Measurements from ENCODE around the gene KNOP1. TPM values are rescaled to one million over a fixed set of nuclear protein-coding genes. Genes with fewer than 3 reads are reported as not detected.

Gene KNOP1, protein sequence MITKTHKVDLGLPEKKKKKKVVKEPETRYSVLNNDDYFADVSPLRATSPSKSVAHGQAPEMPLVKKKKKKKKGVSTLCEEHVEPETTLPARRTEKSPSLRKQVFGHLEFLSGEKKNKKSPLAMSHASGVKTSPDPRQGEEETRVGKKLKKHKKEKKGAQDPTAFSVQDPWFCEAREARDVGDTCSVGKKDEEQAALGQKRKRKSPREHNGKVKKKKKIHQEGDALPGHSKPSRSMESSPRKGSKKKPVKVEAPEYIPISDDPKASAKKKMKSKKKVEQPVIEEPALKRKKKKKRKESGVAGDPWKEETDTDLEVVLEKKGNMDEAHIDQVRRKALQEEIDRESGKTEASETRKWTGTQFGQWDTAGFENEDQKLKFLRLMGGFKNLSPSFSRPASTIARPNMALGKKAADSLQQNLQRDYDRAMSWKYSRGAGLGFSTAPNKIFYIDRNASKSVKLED
- total RNA-seq = 2.4 TPM

DNA sequence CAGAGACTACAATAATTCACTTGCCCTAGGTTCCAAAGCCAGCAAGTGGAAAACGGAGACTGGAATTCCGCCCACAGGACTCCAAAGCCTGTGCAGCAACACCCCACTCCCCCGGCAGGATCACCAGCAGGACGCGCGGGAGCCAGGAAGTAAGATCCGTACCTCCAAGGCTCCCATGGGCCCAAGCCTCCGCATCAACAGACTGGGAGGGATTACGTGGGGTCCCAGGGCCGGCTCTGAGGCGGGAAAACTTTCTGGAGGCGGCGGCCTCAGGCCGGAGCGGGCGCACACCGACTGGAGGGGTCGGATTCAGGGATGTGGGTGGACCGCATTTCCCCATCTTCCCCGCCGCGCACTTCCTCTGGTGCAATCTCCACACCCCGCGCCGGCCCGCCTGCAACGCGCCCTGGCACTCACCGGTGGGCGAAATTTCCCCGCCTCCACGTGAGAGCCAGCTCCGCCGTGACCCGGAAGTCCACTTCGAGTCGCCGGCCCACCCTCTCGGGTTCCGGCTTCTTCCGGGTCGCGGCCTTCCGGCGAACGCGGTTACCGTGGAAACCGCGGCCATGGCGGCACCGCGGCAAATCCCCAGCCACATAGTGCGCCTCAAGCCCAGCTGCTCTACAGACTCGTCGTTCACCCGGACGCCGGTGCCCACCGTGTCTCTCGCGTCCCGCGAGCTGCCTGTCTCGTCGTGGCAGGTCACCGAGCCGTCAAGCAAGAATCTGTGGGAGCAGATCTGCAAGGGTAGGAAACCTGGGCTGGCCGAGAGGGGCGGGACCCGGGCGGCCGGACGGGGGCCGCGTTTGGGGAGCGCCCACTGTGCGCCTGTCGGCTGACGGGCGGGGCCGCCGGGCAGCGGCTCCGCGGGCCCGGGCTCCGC is at the start of gene KNOP1, which contains the start of gene IQCK:
TSS of gene KNOP1 (minus strand) at position 487 of the 883 bp plus-strand sequence. CDS start 3,192 bp downstream, outside the sequence.
TSS of gene IQCK (plus strand) at position 531 of the 883 bp plus-strand sequence. CDS start at position 567, 36 bp downstream.
- H3K4me1 ChIP-seq = peaks cover 0 to 12% of the 10 kb centered on the region in 2 donors
- H3K27ac ChIP-seq = peak within 1 kb of the TSS; percentile 46 to 80
- intact Hi-C loops (cut with DNase I) = loop anchor here (1.0 to 5.0 kb wide), 6 partner anchors 39 to 651 kb away; partner anchors contain the start of genes CCP110, COQ7, GDE1 and GPRC5B
- H3K9me3 ChIP-seq = no peaks in the 10 kb centered on the region
- H3K36me3 ChIP-seq = peaks cover 4 to 11% of the 10 kb centered on the region in 2 donors
- H3K4me3 ChIP-seq = peak within 1 kb of the TSS; percentile 89 to 90
- TF ChIP-seq, protein P1, sequence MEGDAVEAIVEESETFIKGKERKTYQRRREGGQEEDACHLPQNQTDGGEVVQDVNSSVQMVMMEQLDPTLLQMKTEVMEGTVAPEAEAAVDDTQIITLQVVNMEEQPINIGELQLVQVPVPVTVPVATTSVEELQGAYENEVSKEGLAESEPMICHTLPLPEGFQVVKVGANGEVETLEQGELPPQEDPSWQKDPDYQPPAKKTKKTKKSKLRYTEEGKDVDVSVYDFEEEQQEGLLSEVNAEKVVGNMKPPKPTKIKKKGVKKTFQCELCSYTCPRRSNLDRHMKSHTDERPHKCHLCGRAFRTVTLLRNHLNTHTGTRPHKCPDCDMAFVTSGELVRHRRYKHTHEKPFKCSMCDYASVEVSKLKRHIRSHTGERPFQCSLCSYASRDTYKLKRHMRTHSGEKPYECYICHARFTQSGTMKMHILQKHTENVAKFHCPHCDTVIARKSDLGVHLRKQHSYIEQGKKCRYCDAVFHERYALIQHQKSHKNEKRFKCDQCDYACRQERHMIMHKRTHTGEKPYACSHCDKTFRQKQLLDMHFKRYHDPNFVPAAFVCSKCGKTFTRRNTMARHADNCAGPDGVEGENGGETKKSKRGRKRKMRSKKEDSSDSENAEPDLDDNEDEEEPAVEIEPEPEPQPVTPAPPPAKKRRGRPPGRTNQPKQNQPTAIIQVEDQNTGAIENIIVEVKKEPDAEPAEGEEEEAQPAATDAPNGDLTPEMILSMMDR (IDR thresholded peaks at IDR 0.05) = peak in 1 of 3 experiments; percentile 2
- DNase-seq (ENCODE audit: low spot score in 2 of 2) = peak; percentile 48 to 95
- H3K27me3 ChIP-seq = no peaks in the 10 kb centered on the region

- H3K4me3 ChIP-seq = no peak overlapping the region
- H3K27me3 ChIP-seq = no peaks in the 10 kb centered on the region
- DNase-seq (ENCODE audit: low spot score in 2 of 2) = no peak
- no peak overlapping the region for H3K27ac ChIP-seq
- intact Hi-C loops (cut with DNase I) = loop anchor here (5.0 kb wide), 1 partner anchor 115 kb away; the partner anchor contains the start of gene GPRC5B
- H3K9me3 ChIP-seq = no peaks in the 10 kb centered on the region
- H3K36me3 ChIP-seq = no peaks in the 10 kb centered on the region
- peaks cover 0 to 4% of the 10 kb centered on the region in 2 donors for H3K4me1 ChIP-seq
- TF ChIP-seq, protein P1 (IDR thresholded peaks at IDR 0.05) = no peak
These were observed 49.5 kb upstream of the KNOP1 start for GRCh38 chr16:19767497-19767896.

DNA sequence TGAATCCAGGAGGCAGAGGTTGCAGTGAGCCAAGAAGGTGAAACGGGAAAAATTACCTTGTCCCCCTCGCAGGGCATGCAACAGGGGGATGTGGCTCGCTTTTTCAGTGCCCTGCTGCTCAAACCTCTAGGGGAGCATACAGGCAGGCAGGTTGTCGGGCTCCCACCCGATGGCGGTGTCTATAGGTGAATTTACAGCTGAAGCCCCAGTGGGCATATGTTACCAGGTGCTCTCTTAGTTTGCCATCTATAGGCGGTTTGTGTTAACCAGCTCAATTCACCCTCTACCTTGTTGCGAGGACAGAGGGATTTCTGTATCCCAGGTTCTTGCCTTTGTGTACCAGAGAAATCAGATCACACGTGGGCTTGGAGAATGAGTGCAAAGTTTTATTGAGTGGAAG is 49.0 kb upstream of the KNOP1 start:
- DNase-seq (ENCODE audit: low spot score in 2 of 2) = no peak
- Histone ChIP-seq H3K36me3 (no peaks in the 10 kb centered on the region), H3K4me3 (no peak overlapping the region), H3K4me1 (peaks cover 0 to 4% of the 10 kb centered on the region in 2 donors), H3K27me3 (no peaks in the 10 kb centered on the region), H3K9me3 (no peaks in the 10 kb centered on the region), H3K27ac (no peak overlapping the region)
- intact Hi-C loops (cut with DNase I) = loop anchor here (5.0 kb wide), 1 partner anchor 115 kb away; the partner anchor contains the start of gene GPRC5B
- TF ChIP-seq, protein P1 (IDR thresholded peaks at IDR 0.05) = no peak

DNA sequence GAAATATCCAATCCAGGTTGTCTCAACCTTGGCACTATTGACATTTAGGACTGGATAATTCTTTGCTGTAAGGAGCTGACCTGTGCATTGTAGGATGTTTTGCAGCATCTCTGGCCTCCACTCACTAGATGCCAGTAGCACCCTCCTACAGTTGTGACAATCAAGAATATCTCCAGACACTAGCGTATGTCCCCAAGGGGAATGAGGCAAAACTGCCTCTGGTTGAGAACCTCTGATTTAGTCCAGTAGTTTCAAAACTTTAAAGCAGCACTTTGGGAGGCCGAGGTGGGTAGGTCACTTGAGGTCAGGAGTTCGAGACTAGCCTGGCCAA is 48.5 kb upstream of the KNOP1 start:
- Histone ChIP-seq H3K4me3 (no peak overlapping the region), H3K27ac (peak overlapping the region in 1 of 2 donors; percentile 47), H3K36me3 (no peaks in the 10 kb centered on the region), H3K27me3 (no peaks in the 10 kb centered on the region), H3K9me3 (no peaks in the 10 kb centered on the region), H3K4me1 (peaks cover 0 to 4% of the 10 kb centered on the region in 2 donors)
- TF ChIP-seq, protein P1 (IDR thresholded peaks at IDR 0.05) = no peak
- intact Hi-C loops (cut with DNase I) = loop anchor here (5.0 kb wide), 1 partner anchor 116 kb away; the partner anchor contains the start of gene GPRC5B
- no peak for DNase-seq (ENCODE audit: low spot score in 2 of 2)

DNA sequence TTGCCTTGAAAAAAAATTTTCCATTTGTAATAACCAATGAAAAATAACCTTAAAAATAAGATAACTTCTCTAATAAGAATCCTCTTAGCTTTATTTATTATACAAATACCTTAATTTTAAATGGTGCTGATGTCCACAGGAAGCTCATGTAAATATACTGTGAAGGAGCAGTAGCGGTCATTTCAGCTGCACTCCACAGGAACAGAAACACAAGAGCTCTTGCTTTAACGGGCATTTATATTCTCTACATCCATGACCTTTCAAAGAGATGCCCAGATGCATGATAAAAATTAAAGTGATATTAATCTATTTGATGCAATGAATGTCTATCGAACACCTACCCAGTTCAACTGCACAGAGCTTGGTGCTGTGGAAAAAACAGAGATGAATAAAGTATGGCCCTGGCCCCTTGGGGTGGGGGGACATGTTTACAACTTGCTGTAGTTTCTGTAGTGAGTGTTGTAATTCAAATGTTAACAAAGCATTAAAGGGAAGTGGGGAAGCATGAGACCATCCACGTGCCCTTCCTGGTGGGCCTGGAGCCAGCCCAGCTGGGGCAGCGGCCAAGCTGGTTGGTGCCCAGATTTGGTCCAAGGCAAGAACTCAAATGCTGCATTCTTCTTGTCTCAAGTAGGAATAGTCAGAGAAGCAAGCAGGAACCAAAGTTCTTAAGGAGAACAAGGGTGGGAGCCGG is 48.0 kb upstream of the KNOP1 start:
- Histone ChIP-seq H3K27ac (peak overlapping the region in 1 of 2 donors; percentile 47), H3K4me3 (no peak overlapping the region), H3K9me3 (no peaks in the 10 kb centered on the region), H3K27me3 (no peaks in the 10 kb centered on the region), H3K36me3 (no peaks in the 10 kb centered on the region), H3K4me1 (peaks cover 0 to 4% of the 10 kb centered on the region in 2 donors)
- peak; percentile 28 to 70 for DNase-seq (ENCODE audit: low spot score in 2 of 2)
- TF ChIP-seq, protein P1 (IDR thresholded peaks at IDR 0.05) = no peak
- intact Hi-C loops (cut with DNase I) = loop anchor here (5.0 kb wide), 1 partner anchor 116 kb away; the partner anchor contains the start of gene GPRC5B
